Lower leg skin (tissue), 3 donors: Measurements from ENCODE around the gene PSD2.

ENCODE experiments used
- POLR2A ChIP-seq, 2 donors: fragments of 450-650 bp; IDR thresholded peaks; one replicate each; pipeline ENCODE4 v1.6.1; 2016 to 2017; ENCODE audit warnings: antibody characterized with exemption in 2 of 2, mild to moderate bottlenecking in 1 of 2, moderate library complexity in 1 of 2
- TF ChIP-seq, protein P1 (sequence below), 3 donors: fragments of 450-650 bp; IDR thresholded peaks; one replicate each; pipeline ENCODE4 v1.5.1; 2016; ENCODE audit warnings: antibody characterized with exemption in 3 of 3, mild to moderate bottlenecking in 3 of 3, moderate library complexity in 2 of 3

DNA sequence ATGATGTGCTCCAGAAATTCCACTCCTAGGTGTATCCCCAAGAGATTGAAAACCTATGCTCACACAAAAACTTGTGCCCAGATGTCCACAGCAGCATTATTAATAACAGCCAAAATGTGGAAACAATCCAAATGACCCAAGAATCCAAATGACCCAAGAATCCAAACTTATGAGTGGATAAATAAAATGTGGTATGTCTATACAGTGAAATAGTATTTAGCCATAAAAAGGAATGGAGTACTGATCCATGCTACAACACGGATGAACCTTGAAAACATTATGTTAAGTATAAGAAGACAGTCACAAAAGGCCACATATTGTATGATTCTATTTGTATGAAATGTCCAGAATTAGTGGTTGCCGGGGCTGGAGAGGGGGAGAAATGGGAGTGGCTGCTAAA is 80.3 kb downstream of the PSD2 start:
- TF ChIP-seq, protein P1, sequence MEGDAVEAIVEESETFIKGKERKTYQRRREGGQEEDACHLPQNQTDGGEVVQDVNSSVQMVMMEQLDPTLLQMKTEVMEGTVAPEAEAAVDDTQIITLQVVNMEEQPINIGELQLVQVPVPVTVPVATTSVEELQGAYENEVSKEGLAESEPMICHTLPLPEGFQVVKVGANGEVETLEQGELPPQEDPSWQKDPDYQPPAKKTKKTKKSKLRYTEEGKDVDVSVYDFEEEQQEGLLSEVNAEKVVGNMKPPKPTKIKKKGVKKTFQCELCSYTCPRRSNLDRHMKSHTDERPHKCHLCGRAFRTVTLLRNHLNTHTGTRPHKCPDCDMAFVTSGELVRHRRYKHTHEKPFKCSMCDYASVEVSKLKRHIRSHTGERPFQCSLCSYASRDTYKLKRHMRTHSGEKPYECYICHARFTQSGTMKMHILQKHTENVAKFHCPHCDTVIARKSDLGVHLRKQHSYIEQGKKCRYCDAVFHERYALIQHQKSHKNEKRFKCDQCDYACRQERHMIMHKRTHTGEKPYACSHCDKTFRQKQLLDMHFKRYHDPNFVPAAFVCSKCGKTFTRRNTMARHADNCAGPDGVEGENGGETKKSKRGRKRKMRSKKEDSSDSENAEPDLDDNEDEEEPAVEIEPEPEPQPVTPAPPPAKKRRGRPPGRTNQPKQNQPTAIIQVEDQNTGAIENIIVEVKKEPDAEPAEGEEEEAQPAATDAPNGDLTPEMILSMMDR (IDR thresholded peaks at IDR 0.05), result no peak
- no peak for TF ChIP-seq POLR2A (IDR thresholded peaks at IDR 0.05)
